Measurements from ENCODE around the gene OPRM1. TPM values are rescaled to one million over a fixed set of nuclear protein-coding genes. Genes with fewer than 3 reads are reported as not detected.

The OPRM1 gene
- polyA plus RNA-seq, 1 donor (not counting 4 experiments of a cell fraction or from before 2014, with no cell fraction given): not detected

GRCh38 chr6:154138793-154139192, 99.8 kb downstream of the OPRM1 start:
- no peak overlapping the region for H3K4me3 ChIP-seq (ENCODE audit: control insufficient read depth in 2 of 3, extremely low read depth in 1 of 3, insufficient read depth in 2 of 3, low read depth in 1 of 3, low read length in 3 of 3)
- H3K4me2 ChIP-seq (ENCODE audit: control insufficient read depth, extremely low read depth, insufficient read depth, low read depth, low read length): no peak overlapping the region
- H3K36me3 ChIP-seq (ENCODE audit: control insufficient read depth in 2 of 2, extremely low read depth in 1 of 2, insufficient read depth in 2 of 2, low read length in 2 of 2): no peaks in the 10 kb centered on the region
- no peak overlapping the region for H2AFZ ChIP-seq (ENCODE audit: control insufficient read depth, low read length)
- no peaks in the 10 kb centered on the region for H3K9me3 ChIP-seq (ENCODE audit: control insufficient read depth, low read depth, low read length)
- no peaks in the 10 kb centered on the region for H3K27me3 ChIP-seq (ENCODE audit: control insufficient read depth, extremely low read depth, insufficient read depth, low read length)
- H3K79me2 ChIP-seq (ENCODE audit: control insufficient read depth, insufficient read depth, low read length): no peaks in the 10 kb centered on the region
- TF ChIP-seq CTCF (optimal IDR thresholded peaks at IDR 0.05 in 1 of 3, IDR thresholded peaks at IDR 0.05 in 1 of 3, conservative IDR thresholded peaks at IDR 0.05 in 1 of 3; ENCODE audit: extremely low read depth in 1 of 3, insufficient read depth in 2 of 3, low read length in 3 of 3): no peak
- no peak for TF ChIP-seq EZH2 (IDR thresholded peaks at IDR 0.05; ENCODE audit: low read length)
- no peaks in the 10 kb centered on the region for H3K9me1 ChIP-seq (ENCODE audit: control insufficient read depth, extremely low read depth, insufficient read depth, low read length)
- no peak overlapping the region for H3K9ac ChIP-seq (ENCODE audit: control insufficient read depth, extremely low read depth, insufficient read depth, low read length)
- dilution Hi-C loops (cut with MboI; ENCODE audit: extremely low pct_ligation_motif_present, low sequenced_read_pairs): no loop called here
- FAIRE-seq (no peak), DNase-seq (ENCODE audit: low read depth, low spot score) (no peak)
- H3K27ac ChIP-seq (ENCODE audit: control insufficient read depth, insufficient read depth, low read length): no peak overlapping the region
- H4K20me1 ChIP-seq (ENCODE audit: control insufficient read depth, extremely low read depth, insufficient read depth, low read length): no peaks in the 10 kb centered on the region
- H3K4me1 ChIP-seq (ENCODE audit: control insufficient read depth, extremely low read depth, insufficient read depth, low read length): no peaks in the 10 kb centered on the region

GRCh38 chr6:154139892-154140291, 100.9 kb downstream of the OPRM1 start:
- no peak overlapping the region for H3K9ac ChIP-seq (ENCODE audit: control insufficient read depth, extremely low read depth, insufficient read depth, low read length)
- H4K20me1 ChIP-seq (ENCODE audit: control insufficient read depth, extremely low read depth, insufficient read depth, low read length): no peaks in the 10 kb centered on the region
- no peaks in the 10 kb centered on the region for H3K36me3 ChIP-seq (ENCODE audit: control insufficient read depth in 2 of 2, extremely low read depth in 1 of 2, insufficient read depth in 2 of 2, low read length in 2 of 2)
- TF ChIP-seq EZH2 (IDR thresholded peaks at IDR 0.05; ENCODE audit: low read length): no peak
- TF ChIP-seq CTCF (optimal IDR thresholded peaks at IDR 0.05 in 1 of 3, IDR thresholded peaks at IDR 0.05 in 1 of 3, conservative IDR thresholded peaks at IDR 0.05 in 1 of 3; ENCODE audit: extremely low read depth in 1 of 3, insufficient read depth in 2 of 3, low read length in 3 of 3): no peak
- H3K27me3 ChIP-seq (ENCODE audit: control insufficient read depth, extremely low read depth, insufficient read depth, low read length): no peaks in the 10 kb centered on the region
- H3K9me3 ChIP-seq (ENCODE audit: control insufficient read depth, low read depth, low read length): no peaks in the 10 kb centered on the region
- no peak overlapping the region for H3K27ac ChIP-seq (ENCODE audit: control insufficient read depth, insufficient read depth, low read length)
- no peak for DNase-seq (ENCODE audit: low read depth, low spot score)
- no peaks in the 10 kb centered on the region for H3K4me1 ChIP-seq (ENCODE audit: control insufficient read depth, extremely low read depth, insufficient read depth, low read length)
- dilution Hi-C loops (cut with MboI; ENCODE audit: extremely low pct_ligation_motif_present, low sequenced_read_pairs): no loop called here
- no peak overlapping the region for H2AFZ ChIP-seq (ENCODE audit: control insufficient read depth, low read length)
- FAIRE-seq: no peak
- H3K79me2 ChIP-seq (ENCODE audit: control insufficient read depth, insufficient read depth, low read length): no peaks in the 10 kb centered on the region
- no peaks in the 10 kb centered on the region for H3K9me1 ChIP-seq (ENCODE audit: control insufficient read depth, extremely low read depth, insufficient read depth, low read length)
- H3K4me3 ChIP-seq (ENCODE audit: control insufficient read depth in 2 of 3, extremely low read depth in 1 of 3, insufficient read depth in 2 of 3, low read depth in 1 of 3, low read length in 3 of 3): no peak overlapping the region
- H3K4me2 ChIP-seq (ENCODE audit: control insufficient read depth, extremely low read depth, insufficient read depth, low read depth, low read length): no peak overlapping the region
